IMR-90 (cell line): ENCODE data around the gene PRKN. TPM values are rescaled to one million over a fixed set of nuclear protein-coding genes. Genes with fewer than 3 reads are reported as not detected.

Source experiments
- ATAC-seq: fragments of 200-7000 bp; cut with Tn5 transposase; 2 replicates; pipeline ENCODE4 v1.9.1; 2020; ENCODE audit warnings: low read depth, mild to moderate bottlenecking, moderate library complexity
- BruUV-seq: library from RNA; stranded (reverse); fragments of 400-500 nt; replicated peaks from 2 replicates; lab custom pipeline; 2021; lab: Mats Ljungman, UMichigan
- CTCF ChIA-PET: fragments of 300-600 bp; formaldehyde crosslinking; extraction: SDS; loops from one replicate; lab custom pipeline; 2021; ENCODE audit warnings: antibody characterized with exemption; lab: Yijun Ruan, JAX
- POLR2A ChIA-PET: fragments of 300-600 bp; sonication (Branson Sonifier 250); formaldehyde crosslinking; loops from one replicate; lab custom pipeline; 2022; ENCODE audit warnings: antibody characterized with exemption; ENCODE audit not compliant: unreplicated experiment; lab: Charles Lee
- DNase-seq: peaks from one replicate; pipeline ENCODE4 v3.0.0; 2013
- H2AFZ ChIP-seq: replicated peaks from 2 replicates; pipeline ENCODE3; 2013; ENCODE audit warnings: low read length, mild to moderate bottlenecking; ENCODE audit not compliant: poor library complexity
- H2AK5ac ChIP-seq: 2 replicates; pipeline ENCODE4 v1.6.1; 2013; ENCODE audit warnings: low read depth, low read length, inconsistent platforms
- H2AK9ac ChIP-seq: replicated peaks from 2 replicates; pipeline ENCODE3; 2013; ENCODE audit warnings: mild to moderate bottlenecking, low read depth, low read length, moderate library complexity; ENCODE audit not compliant: poor library complexity
- H2BK120ac ChIP-seq: 2 replicates; pipeline ENCODE4 v1.6.1; 2013; ENCODE audit warnings: low read depth, low read length, inconsistent platforms
- H2BK15ac ChIP-seq: 3 replicates; pipeline ENCODE4 v1.6.1; 2013; ENCODE audit warnings: low read depth, low read length, inconsistent platforms
- H2BK20ac ChIP-seq: 2 replicates; pipeline ENCODE4 v1.6.1; 2013; ENCODE audit warnings: low read depth, mild to moderate bottlenecking, inconsistent platforms, low read length, moderate library complexity
- H2BK5ac ChIP-seq: 2 replicates; pipeline ENCODE4 v1.6.1; 2013; ENCODE audit warnings: mild to moderate bottlenecking, low read depth, low read length, inconsistent platforms; ENCODE audit not compliant: poor library complexity, severe bottlenecking
- H3K14ac ChIP-seq: replicated peaks from 2 replicates; pipeline ENCODE4 v1.6.1; 2013; ENCODE audit warnings: low read depth, low read length, inconsistent platforms
- H3K18ac ChIP-seq: 2 replicates; pipeline ENCODE4 v1.6.1; 2013; ENCODE audit warnings: low read depth, low read length, control low read depth
- H3K23ac ChIP-seq: 2 replicates; pipeline ENCODE4 v1.6.1; 2013; ENCODE audit warnings: low read depth, low read length, inconsistent platforms
- H3K27ac ChIP-seq: 2 replicates; pipeline ENCODE4 v1.5.1; 2013; ENCODE audit warnings: mild to moderate bottlenecking, control low read depth, low read length; ENCODE audit not compliant: insufficient read depth
- H3K27me3 ChIP-seq: 2 replicates; pipeline ENCODE4 v1.6.1; 2013; ENCODE audit warnings: low read length; ENCODE audit not compliant: control insufficient read depth, insufficient read depth
- H3K36me3 ChIP-seq: 2 replicates; pipeline ENCODE4 v1.6.1; 2013; ENCODE audit warnings: low read length, mixed read lengths; ENCODE audit not compliant: control insufficient read depth, insufficient read depth
- H3K4ac ChIP-seq: 2 replicates; pipeline ENCODE4 v1.6.1; 2013; ENCODE audit warnings: low read depth, low read length, inconsistent platforms
- H3K4me1 ChIP-seq: 2 replicates; pipeline ENCODE4 v1.6.1; 2013; ENCODE audit warnings: low read length, mixed read lengths; ENCODE audit not compliant: control insufficient read depth, insufficient read depth
- H3K4me2 ChIP-seq: 2 replicates; pipeline ENCODE4 v1.6.1; 2013; ENCODE audit warnings: low read depth, mild to moderate bottlenecking, control low read depth, low read length, moderate library complexity
- H3K4me3 ChIP-seq: 2 replicates; pipeline ENCODE4 v1.5.1; 2013; ENCODE audit warnings: low read depth, mild to moderate bottlenecking, control low read depth, low read length, moderate library complexity; ENCODE audit not compliant: insufficient read depth
- H3K56ac ChIP-seq: 2 replicates; pipeline ENCODE4 v1.6.1; 2013; ENCODE audit warnings: low read length, inconsistent platforms; ENCODE audit not compliant: insufficient read depth; ENCODE audit errors: extremely low read depth
- H3K79me1 ChIP-seq, 2 experiments: 2 replicates each; pipeline ENCODE4 v1.6.1; 2013; ENCODE audit warnings: low read length in 2 of 2, inconsistent platforms in 1 of 2, low read depth in 1 of 2
- H3K9ac ChIP-seq: 2 replicates; pipeline ENCODE4 v1.6.1; 2013; ENCODE audit warnings: low read depth, low read length, control low read depth
- H3K9me1 ChIP-seq: 2 replicates; pipeline ENCODE4 v1.6.1; 2013; ENCODE audit warnings: low read length, inconsistent platforms; ENCODE audit not compliant: insufficient read depth
- H3K9me3 ChIP-seq: 2 replicates; pipeline ENCODE4 v1.6.1; 2013; ENCODE audit warnings: low read length; ENCODE audit not compliant: control insufficient read depth, insufficient read depth
- H4K20me1 ChIP-seq: 2 replicates; pipeline ENCODE4 v1.6.1; 2013; ENCODE audit warnings: low read length, inconsistent platforms; ENCODE audit not compliant: insufficient read depth
- H4K5ac ChIP-seq: 2 replicates; pipeline ENCODE4 v1.6.1; 2013; ENCODE audit warnings: mild to moderate bottlenecking, low read depth, low read length, control low read depth
- H4K8ac ChIP-seq, 2 experiments: 2 replicates each; pipeline ENCODE4 v1.6.1; 2013; ENCODE audit warnings: low read depth in 2 of 2, low read length in 2 of 2, control low read depth in 1 of 2, inconsistent platforms in 1 of 2
- H4K91ac ChIP-seq: 2 replicates; pipeline ENCODE4 v1.6.1; 2013; ENCODE audit warnings: low read depth, low read length, inconsistent platforms; ENCODE audit not compliant: insufficient read depth
- BHLHE40 ChIP-seq: fragments of 150-350 bp; IDR thresholded peaks from 2 replicates; pipeline ENCODE4 v1.6.1; 2016; ENCODE audit warnings: mild to moderate bottlenecking, low read depth, low read length
- CEBPB ChIP-seq: IDR thresholded peaks from 2 replicates; pipeline ENCODE4 v1.6.1; 2012; ENCODE audit warnings: low read depth, low read length, improper control_type of control experiment
- CHD1 ChIP-seq: IDR thresholded peaks from 2 replicates; pipeline ENCODE4 v1.6.1; 2012; ENCODE audit warnings: low read depth, low read length, improper control_type of control experiment
- FOS ChIP-seq: fragments of 150-350 bp; IDR thresholded peaks from 2 replicates; pipeline ENCODE4 v1.6.1; 2016; ENCODE audit warnings: low read depth, low read length
- MAFK ChIP-seq: IDR thresholded peaks from 2 replicates; pipeline ENCODE4 v1.6.1; 2012; ENCODE audit warnings: low read depth, low read length, improper control_type of control experiment
- MAZ ChIP-seq: IDR thresholded peaks from 2 replicates; pipeline ENCODE4 v1.6.1; 2012; ENCODE audit warnings: low read depth, mild to moderate bottlenecking, low read length, improper control_type of control experiment, moderate library complexity, borderline replicate concordance
- MXI1 ChIP-seq: IDR thresholded peaks from 2 replicates; pipeline ENCODE4 v1.6.1; 2012; ENCODE audit warnings: low read depth, mild to moderate bottlenecking, low read length, moderate library complexity, borderline replicate concordance
- NFE2L2 ChIP-seq: fragments of 150-350 bp; IDR thresholded peaks from 2 replicates; pipeline ENCODE4 v1.6.1; 2016; ENCODE audit warnings: low read depth, mild to moderate bottlenecking, low read length
- POLR2A ChIP-seq: IDR thresholded peaks from 2 replicates; pipeline ENCODE4 v1.6.1; 2012; ENCODE audit warnings: mild to moderate bottlenecking, low read depth, low read length
- RAD21 ChIP-seq: IDR thresholded peaks from 2 replicates; pipeline ENCODE4 v1.6.1; 2012; ENCODE audit warnings: low read length, improper control_type of control experiment
- RCOR1 ChIP-seq: IDR thresholded peaks from 2 replicates; pipeline ENCODE4 v1.6.1; 2012; ENCODE audit warnings: mild to moderate bottlenecking, low read length, improper control_type of control experiment; ENCODE audit not compliant: insufficient replicate concordance
- RFX5 ChIP-seq: IDR thresholded peaks from 2 replicates; pipeline ENCODE4 v1.8.0; 2012; ENCODE audit warnings: low read depth, mild to moderate bottlenecking, low read length, moderate library complexity
- SMC3 ChIP-seq: fragments of 150-350 bp; IDR thresholded peaks from 2 replicates; pipeline ENCODE4 v1.6.1; 2016; ENCODE audit warnings: low read depth, mild to moderate bottlenecking, antibody characterized with exemption, low read length, moderate library complexity
- WGBS, 2 experiments: methylation state at CpG; one replicate each; pipeline versions ENCODE4 v1.1.5 to v1.1.7; 2013; ENCODE audit warnings: missing lambda C conversion rate in 2 of 2; ENCODE audit not compliant: insufficient read length in 1 of 2; ENCODE audit errors: extremely low coverage in 2 of 2; 5-methylcytosine and 5-hydroxymethylcytosine counted together
- dilution Hi-C: fragments of 300-500 bp; cut with HindIII; formaldehyde crosslinking; loops from one replicate; pipeline ENCODE4 v1.14.3; 2018; ENCODE audit warnings: low sequenced_read_pairs; ENCODE audit not compliant: unreplicated experiment
- in situ Hi-C: fragments of 300-500 bp; cut with MboI; formaldehyde crosslinking; loops from 3 replicates; pipeline ENCODE4 v1.14.3; 2019; ENCODE audit warnings: low sequenced_read_pairs, inconsistent platforms, mixed read lengths
- intact Hi-C: fragments of 100-400 bp; cut with micrococcal nuclease; formaldehyde crosslinking; loops from 2 replicates; pipeline ENCODE4 v1.10.0; 2022
- polyA plus RNA-seq, 3 experiments: library from polyadenylated mRNA; depleted of rRNA; stranded (reverse); fragments of >200 nt; gene quantifications; 2 replicates each; pipeline ENCODE4 v1.2.3, GENCODE V29; 2012; ENCODE audit warnings: low replicate concordance in 1 of 3
- total RNA-seq: library from RNA; depleted of rRNA; stranded (reverse); fragments of >200 nt; gene quantifications from 2 replicates; pipeline ENCODE4 v1.2.3, GENCODE V29; 2012
- TF ChIP-seq, protein P1 (sequence below): fragments of 150-350 bp; IDR thresholded peaks from 2 replicates; pipeline ENCODE4 v1.6.1; 2016; ENCODE audit warnings: low read depth, mild to moderate bottlenecking, low read length, moderate library complexity, borderline replicate concordance
- TF ChIP-seq, protein P2 (sequence below): conservative IDR thresholded peaks from 2 replicates; pipeline ENCODE4 v1.5.1; 2012; ENCODE audit warnings: mild to moderate bottlenecking, low read depth, low read length, improper control_type of control experiment
- TF ChIP-seq, protein P3 (sequence below): fragments of 150-350 bp; IDR thresholded peaks from 2 replicates; pipeline ENCODE4 v1.6.1; 2017; ENCODE audit warnings: mild to moderate bottlenecking, antibody characterized with exemption, low read length, low read depth

PRKN gene
- total and polyA plus RNA-seq, 2 of the 4 experiments (the other 2 are of a cell fraction), result 0.15 to 0.18 TPM

DNA sequence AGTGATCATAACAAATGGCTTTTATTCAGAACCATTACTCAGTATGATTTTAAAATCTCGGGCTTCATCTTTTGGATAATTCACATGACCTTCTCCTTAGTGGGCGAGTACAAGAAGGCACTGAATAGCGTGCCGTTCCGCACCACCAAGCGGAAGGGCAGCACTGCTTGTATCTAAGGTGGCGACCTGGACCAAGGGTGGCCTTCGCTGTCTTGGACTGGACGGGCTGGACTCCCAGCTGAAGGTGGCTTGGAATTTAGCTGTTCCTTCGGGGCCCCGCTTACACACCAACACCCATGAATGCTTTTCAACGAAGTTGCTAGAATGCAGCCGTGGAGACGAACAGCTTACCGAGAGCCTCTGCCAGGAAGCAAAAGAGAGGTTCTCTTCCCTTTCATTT lies 1285.1 kb downstream of the PRKN start:
- DNase-seq (no peak), ATAC-seq (no peak)
- no peak overlapping the region for H2BK20ac ChIP-seq
- no TSS peak for BruUV-seq
- H3K4ac ChIP-seq, result no peak overlapping the region
- no peaks in the 10 kb centered on the region for H3K9me1 ChIP-seq
- H3K4me2 ChIP-seq, result no peak overlapping the region
- H2AFZ ChIP-seq, result no peak overlapping the region
- dilution Hi-C loops (no loop called here), in situ Hi-C loops (no loop called here), intact Hi-C loops (no loop called here)
- H2AK9ac ChIP-seq, result no peak overlapping the region
- H3K4me3 ChIP-seq, result no peak overlapping the region
- POLR2A ChIA-PET, result no interaction called here
- H3K27me3 ChIP-seq, result no peaks in the 10 kb centered on the region
- no peak overlapping the region for H2BK5ac ChIP-seq
- TF ChIP-seq NFE2L2, result no peak
- no peak for TF ChIP-seq MAZ
- TF ChIP-seq RAD21, result no peak
- TF ChIP-seq CEBPB, result no peak
- TF ChIP-seq FOS, result no peak
- TF ChIP-seq, protein P1, sequence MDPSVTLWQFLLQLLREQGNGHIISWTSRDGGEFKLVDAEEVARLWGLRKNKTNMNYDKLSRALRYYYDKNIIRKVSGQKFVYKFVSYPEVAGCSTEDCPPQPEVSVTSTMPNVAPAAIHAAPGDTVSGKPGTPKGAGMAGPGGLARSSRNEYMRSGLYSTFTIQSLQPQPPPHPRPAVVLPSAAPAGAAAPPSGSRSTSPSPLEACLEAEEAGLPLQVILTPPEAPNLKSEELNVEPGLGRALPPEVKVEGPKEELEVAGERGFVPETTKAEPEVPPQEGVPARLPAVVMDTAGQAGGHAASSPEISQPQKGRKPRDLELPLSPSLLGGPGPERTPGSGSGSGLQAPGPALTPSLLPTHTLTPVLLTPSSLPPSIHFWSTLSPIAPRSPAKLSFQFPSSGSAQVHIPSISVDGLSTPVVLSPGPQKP, result no peak
- no peak for TF ChIP-seq CHD1
- no peak for TF ChIP-seq POLR2A
- no peak for TF ChIP-seq RFX5
- no peak for TF ChIP-seq MAFK
- TF ChIP-seq, protein P2, sequence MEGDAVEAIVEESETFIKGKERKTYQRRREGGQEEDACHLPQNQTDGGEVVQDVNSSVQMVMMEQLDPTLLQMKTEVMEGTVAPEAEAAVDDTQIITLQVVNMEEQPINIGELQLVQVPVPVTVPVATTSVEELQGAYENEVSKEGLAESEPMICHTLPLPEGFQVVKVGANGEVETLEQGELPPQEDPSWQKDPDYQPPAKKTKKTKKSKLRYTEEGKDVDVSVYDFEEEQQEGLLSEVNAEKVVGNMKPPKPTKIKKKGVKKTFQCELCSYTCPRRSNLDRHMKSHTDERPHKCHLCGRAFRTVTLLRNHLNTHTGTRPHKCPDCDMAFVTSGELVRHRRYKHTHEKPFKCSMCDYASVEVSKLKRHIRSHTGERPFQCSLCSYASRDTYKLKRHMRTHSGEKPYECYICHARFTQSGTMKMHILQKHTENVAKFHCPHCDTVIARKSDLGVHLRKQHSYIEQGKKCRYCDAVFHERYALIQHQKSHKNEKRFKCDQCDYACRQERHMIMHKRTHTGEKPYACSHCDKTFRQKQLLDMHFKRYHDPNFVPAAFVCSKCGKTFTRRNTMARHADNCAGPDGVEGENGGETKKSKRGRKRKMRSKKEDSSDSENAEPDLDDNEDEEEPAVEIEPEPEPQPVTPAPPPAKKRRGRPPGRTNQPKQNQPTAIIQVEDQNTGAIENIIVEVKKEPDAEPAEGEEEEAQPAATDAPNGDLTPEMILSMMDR, result no peak
- TF ChIP-seq, protein P3, sequence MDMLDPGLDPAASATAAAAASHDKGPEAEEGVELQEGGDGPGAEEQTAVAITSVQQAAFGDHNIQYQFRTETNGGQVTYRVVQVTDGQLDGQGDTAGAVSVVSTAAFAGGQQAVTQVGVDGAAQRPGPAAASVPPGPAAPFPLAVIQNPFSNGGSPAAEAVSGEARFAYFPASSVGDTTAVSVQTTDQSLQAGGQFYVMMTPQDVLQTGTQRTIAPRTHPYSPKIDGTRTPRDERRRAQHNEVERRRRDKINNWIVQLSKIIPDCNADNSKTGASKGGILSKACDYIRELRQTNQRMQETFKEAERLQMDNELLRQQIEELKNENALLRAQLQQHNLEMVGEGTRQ, result no peak
- no peak for TF ChIP-seq BHLHE40
- TF ChIP-seq RCOR1, result no peak
- TF ChIP-seq SMC3, result no peak
- TF ChIP-seq MXI1, result no peak
- H3K36me3 ChIP-seq, result no peaks in the 10 kb centered on the region
- H3K79me1 ChIP-seq, result no peaks in the 10 kb centered on the region
- WGBS, 2 experiments, result 74% methylated on average over 7 of the region's 15 CpGs; no CpG with 5 or more reads in 1 of the 2 experiments
- no peaks in the 10 kb centered on the region; the same call in 1 of the 2 replicates for H3K9me3 ChIP-seq
- H3K14ac ChIP-seq, result no peak overlapping the region
- CTCF ChIA-PET, result no interaction called here
- no peaks in the 10 kb centered on the region; the same call in 1 of the 2 replicates for H3K4me1 ChIP-seq
- H4K8ac ChIP-seq, result no peak overlapping the region
- no peak overlapping the region for H2AK5ac ChIP-seq
- H4K20me1 ChIP-seq, result no peaks in the 10 kb centered on the region
- H3K18ac ChIP-seq, result no peak overlapping the region
- H3K56ac ChIP-seq, result no peak overlapping the region
- H2BK120ac ChIP-seq, result no peak overlapping the region
- no peak overlapping the region for H4K5ac ChIP-seq
- H3K27ac ChIP-seq, result no peak overlapping the region
- no peak overlapping the region for H2BK15ac ChIP-seq
- no peak overlapping the region for H3K9ac ChIP-seq
- H4K91ac ChIP-seq, result no peak overlapping the region
- no peak overlapping the region for H3K23ac ChIP-seq
